Muscle of arm (tissue), 12 donors: Measurements from ENCODE around the gene OPCML. TPM values are rescaled to one million over a fixed set of nuclear protein-coding genes. Genes with fewer than 3 reads are reported as not detected.
A peak's percentile ranks its signal among the peaks of the same experiment; 100 is the strongest.

Experiments used
- DNase-seq: peaks from one replicate; pipeline ENCODE4 v3.0.0-alpha.2; 2013
- polyA plus RNA-seq, 12 donors: library from polyadenylated mRNA; unstranded; fragments of 120-200 nt; gene quantifications; one replicate each; pipeline ENCODE4 v1.2.1, GENCODE V29; 2013; ENCODE audit not compliant: insufficient read length in 12 of 12

Gene OPCML
- polyA plus RNA-seq, 12 donors, result 1.1 to 3.0 (median 1.8) TPM; not detected in 1

DNA sequence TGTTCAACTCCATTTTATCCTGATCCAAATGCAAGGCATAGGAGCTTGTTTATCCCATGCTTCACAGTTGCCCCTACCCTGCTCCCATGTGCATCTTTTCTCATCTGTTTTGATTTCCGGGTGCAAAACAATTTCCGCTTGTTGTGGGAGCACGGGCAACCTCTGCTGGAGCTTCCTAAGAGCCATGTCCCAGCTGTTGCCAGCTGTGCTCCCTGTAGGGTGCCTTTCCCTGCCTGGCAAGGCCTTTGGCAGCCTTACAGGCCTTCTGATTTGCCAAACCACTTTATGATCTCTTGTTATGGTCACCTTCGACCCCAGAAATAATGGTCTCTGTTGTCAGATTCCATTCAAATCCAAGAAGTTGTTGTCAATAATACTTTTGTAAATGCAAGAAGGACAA, 1038.5 kb downstream of the OPCML start:
- no peak for DNase-seq

- peak; percentile 65 for DNase-seq
Measured at GRCh38 chr11:132490978-132491377, 1041.3 kb downstream of the OPCML start.

GRCh38 chr11:132486060-132486459, 1046.2 kb downstream of the OPCML start:
- no peak for DNase-seq

DNA sequence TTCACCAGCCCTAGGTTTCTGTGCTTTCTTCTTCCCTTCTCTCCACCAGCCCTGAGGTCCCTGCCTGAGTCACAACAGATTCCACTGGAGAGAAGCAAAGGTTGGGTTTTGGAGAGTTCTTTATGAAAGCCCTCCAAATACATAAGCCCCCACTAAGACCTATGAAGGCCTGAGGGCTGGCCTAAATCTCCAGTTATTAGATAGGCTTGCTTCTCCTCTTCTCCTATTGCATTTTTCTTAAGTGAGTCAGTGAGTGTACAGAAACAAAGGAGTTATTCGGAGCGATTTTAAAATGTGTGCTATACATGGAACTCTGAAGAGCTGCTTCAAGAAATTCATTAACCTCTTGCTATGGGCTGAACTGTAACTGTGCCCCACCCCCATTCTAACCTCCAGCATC, 1057.3 kb downstream of the OPCML start:
- no peak for DNase-seq

- DNase-seq, result peak; percentile 90
Measured at GRCh38 chr11:132472411-132473172, 1059.7 kb downstream of the OPCML start.

DNA sequence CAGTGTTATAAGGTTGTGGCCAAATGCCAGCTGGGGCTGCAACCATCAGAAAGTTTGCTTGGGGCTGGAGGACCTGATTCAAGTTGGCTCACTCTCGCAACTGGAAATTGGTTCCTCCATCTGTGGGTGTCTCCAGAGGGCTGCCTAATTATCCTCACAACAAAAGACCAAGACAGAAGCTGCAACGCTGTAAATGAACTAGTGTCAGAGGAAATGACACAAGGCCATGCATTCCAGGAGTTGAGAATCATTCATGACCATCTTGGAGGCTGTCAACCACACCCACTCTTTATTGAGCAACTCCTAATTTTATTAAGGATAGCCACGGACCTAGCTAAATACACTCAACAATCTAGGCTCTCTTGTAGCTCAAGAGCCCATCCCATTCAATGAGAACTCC, 1060.8 kb downstream of the OPCML start:
- DNase-seq, result peak; percentile 16

- no peak for DNase-seq
Measured at GRCh38 chr11:132466983-132467382, 1065.3 kb downstream of the OPCML start.

GRCh38 chr11:132464939-132465338, 1067.4 kb downstream of the OPCML start:
- DNase-seq, result no peak

GRCh38 chr11:132464003-132464342, 1068.3 kb downstream of the OPCML start:
- peak; percentile 94 for DNase-seq

GRCh38 chr11:132463295-132464002, 1068.9 kb downstream of the OPCML start:
- DNase-seq, result peak; percentile 57

DNA sequence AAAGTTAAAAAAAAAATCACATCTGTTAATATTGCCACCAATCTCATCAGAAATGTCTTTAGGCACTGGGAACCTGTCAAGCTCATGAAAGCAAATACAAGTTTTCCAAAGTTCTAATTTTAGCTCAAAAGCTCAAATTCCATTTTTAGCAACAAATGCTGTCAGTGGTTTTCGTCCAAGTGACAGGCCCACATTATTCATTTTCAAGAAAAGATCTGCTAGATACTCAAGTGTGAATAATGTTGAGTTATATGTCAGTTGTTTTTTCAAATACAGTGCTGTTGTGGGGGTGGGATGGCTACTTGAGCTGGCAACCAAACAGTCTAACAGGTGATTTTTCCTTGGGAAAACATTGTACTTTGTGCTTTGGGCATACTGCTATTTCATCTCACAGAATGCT, 1072.6 kb downstream of the OPCML start:
- DNase-seq, result no peak

GRCh38 chr11:132457445-132457844, 1074.9 kb downstream of the OPCML start:
- no peak for DNase-seq

GRCh38 chr11:132456751-132457328, 1075.5 kb downstream of the OPCML start:
- DNase-seq, result no peak

- no peak for DNase-seq
Measured at GRCh38 chr11:132455044-132455443, 1077.3 kb downstream of the OPCML start.

GRCh38 chr11:132453406-132453805, 1078.9 kb downstream of the OPCML start:
- no peak for DNase-seq

- no peak for DNase-seq
Measured at GRCh38 chr11:132452616-132453015, 1079.7 kb downstream of the OPCML start.

- DNase-seq, result no peak
Measured at GRCh38 chr11:132451942-132452601, 1080.2 kb downstream of the OPCML start.

- DNase-seq, result no peak
Measured at GRCh38 chr11:132450631-132451030, 1081.7 kb downstream of the OPCML start.

- DNase-seq, result no peak
Measured at GRCh38 chr11:132448334-132448995, 1083.8 kb downstream of the OPCML start.

DNA sequence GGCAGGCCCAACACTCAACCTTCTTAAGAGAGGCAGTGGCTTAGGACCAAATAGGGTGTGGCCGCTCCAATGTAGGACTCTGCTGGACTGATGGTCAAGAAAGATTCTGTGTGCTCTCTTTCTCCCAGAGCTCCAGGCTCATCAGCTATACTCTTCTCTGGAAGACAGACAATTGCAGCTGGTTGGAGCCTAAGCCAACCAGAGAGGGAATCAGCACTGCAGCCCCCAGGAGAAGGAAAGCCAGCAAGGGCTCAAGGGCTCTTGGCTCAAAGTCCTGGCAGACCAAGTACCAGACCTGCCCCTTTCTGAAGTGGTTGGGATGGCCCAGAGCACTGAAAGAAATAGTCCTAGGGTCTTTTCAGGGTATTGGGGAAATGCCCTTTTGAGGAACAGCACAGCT, 1084.5 kb downstream of the OPCML start:
- no peak for DNase-seq

GRCh38 chr11:132445859-132446291, 1086.4 kb downstream of the OPCML start:
- DNase-seq, result no peak

- DNase-seq, result no peak
Measured at GRCh38 chr11:132444911-132445310, 1087.4 kb downstream of the OPCML start.
